Measurements from ENCODE around the gene RHOT2. TPM values are rescaled to one million over a fixed set of nuclear protein-coding genes. Genes with fewer than 3 reads are reported as not detected.

RHOT2 gene
- total RNA-seq, 4 donors from 2014 or later = 50.2 to 64.0 (median 55.0) TPM

- TF ChIP-seq POLR2A (IDR thresholded peaks at IDR 0.05) = no peak
- TF ChIP-seq POLR2AphosphoS5 (IDR thresholded peaks at IDR 0.05) = no peak
- no peak for TF ChIP-seq EP300 (IDR thresholded peaks at IDR 0.05)
- TF ChIP-seq CTCF (IDR thresholded peaks at IDR 0.05) = no peak
- H3K9me3 ChIP-seq = no peaks in the 10 kb centered on the region
- WGBS, 2 donors (ENCODE audit: low coverage in 1 of 2) = 89 to 100% methylated on average over 3 to 5 of the region's 17 CpGs
- H3K36me3 ChIP-seq = peaks cover 0 to 44% of the 10 kb centered on the region in 2 donors
- ATAC-seq = no peak
- peak overlapping the region in 2 of 4 donors; percentile 50 to 55 for H3K27ac ChIP-seq
- no peak overlapping the region for H3K4me3 ChIP-seq
- H3K4me1 ChIP-seq = peaks cover 0 to 13% (median 0%) of the 10 kb centered on the region in 3 donors
- no peaks in the 10 kb centered on the region for H3K27me3 ChIP-seq
Observed at GRCh38 chr16:622920-623280, 45.0 kb upstream of the RHOT2 start.

GRCh38 chr16:624526-625070 lies 43.3 kb upstream of the RHOT2 start:
- no peaks in the 10 kb centered on the region for H3K27me3 ChIP-seq
- WGBS, 2 donors (ENCODE audit: low coverage in 1 of 2) = no CpG with 5 or more reads among the region's 10 CpGs
- no peak for TF ChIP-seq EP300 (IDR thresholded peaks at IDR 0.05)
- TF ChIP-seq CTCF (IDR thresholded peaks at IDR 0.05) = no peak
- TF ChIP-seq POLR2AphosphoS5 (IDR thresholded peaks at IDR 0.05) = no peak
- TF ChIP-seq POLR2A (IDR thresholded peaks at IDR 0.05) = no peak
- peaks cover 0 to 15% (median under 1%) of the 10 kb centered on the region in 3 donors for H3K4me1 ChIP-seq
- no peaks in the 10 kb centered on the region for H3K9me3 ChIP-seq
- H3K36me3 ChIP-seq = peaks cover 0 to 50% of the 10 kb centered on the region in 2 donors
- no peak for ATAC-seq
- H3K4me3 ChIP-seq = no peak overlapping the region
- H3K27ac ChIP-seq = no peak overlapping the region

GRCh38 chr16:625117-625976 lies 42.6 kb upstream of the RHOT2 start:
- TF ChIP-seq POLR2A (IDR thresholded peaks at IDR 0.05) (no peak), EP300 (IDR thresholded peaks at IDR 0.05) (no peak), CTCF (IDR thresholded peaks at IDR 0.05) (no peak), POLR2AphosphoS5 (IDR thresholded peaks at IDR 0.05) (no peak)
- no peaks in the 10 kb centered on the region for H3K9me3 ChIP-seq
- no peaks in the 10 kb centered on the region for H3K27me3 ChIP-seq
- no peak overlapping the region for H3K27ac ChIP-seq
- H3K4me1 ChIP-seq = peaks cover 0 to 22% (median 8%) of the 10 kb centered on the region in 3 donors
- no peak for ATAC-seq
- no peak overlapping the region for H3K4me3 ChIP-seq
- peaks cover 0 to 50% of the 10 kb centered on the region in 2 donors for H3K36me3 ChIP-seq
- no CpG with 5 or more reads among the region's 37 CpGs for WGBS, 2 donors (ENCODE audit: low coverage in 1 of 2)

GRCh38 chr16:625977-626765 lies 41.8 kb upstream of the RHOT2 start:
- ATAC-seq = no peak
- peaks cover 0 to 28% (median 16%) of the 10 kb centered on the region in 3 donors for H3K4me1 ChIP-seq
- H3K27ac ChIP-seq = peak overlapping the region in 2 of 4 donors; percentile 35 to 43

More at GRCh38 chr16:625977-626765, 41.8 kb upstream of the RHOT2 start:
- Histone ChIP-seq H3K4me3 (no peak overlapping the region), H3K27me3 (peaks cover 7% of the 10 kb centered on the region), H3K36me3 (peaks cover 0 to 46% of the 10 kb centered on the region in 2 donors), H3K9me3 (no peaks in the 10 kb centered on the region)
- 86% methylated on average over 7 of the region's 35 CpGs; no CpG with 5 or more reads in 1 of the 2 donors for WGBS, 2 donors (ENCODE audit: low coverage in 1 of 2)
- TF ChIP-seq POLR2AphosphoS5 (IDR thresholded peaks at IDR 0.05) = no peak
- TF ChIP-seq EP300 (IDR thresholded peaks at IDR 0.05) = no peak
- no peak for TF ChIP-seq POLR2A (IDR thresholded peaks at IDR 0.05)
- no peak for TF ChIP-seq CTCF (IDR thresholded peaks at IDR 0.05)
